HEK293T (cell line): Measurements from ENCODE around the gene TRAF3.
"Not testable (repeated sequence)": the region's sequence is repeated elsewhere in the genome, so short reads cannot be mapped to it uniquely, and the experiment has no call there.

Source experiments
- CTCF ChIA-PET: fragments of 350-600 bp; formaldehyde crosslinking; extraction: SDS; loops from one replicate; lab custom pipeline; 2021; ENCODE audit warnings: antibody characterized with exemption, inconsistent platforms; lab: Yijun Ruan, JAX
- POLR2A ChIA-PET: fragments of 350-600 bp; formaldehyde crosslinking; extraction: SDS; loops from one replicate; lab custom pipeline; 2020; ENCODE audit warnings: antibody characterized with exemption, inconsistent platforms; lab: Yijun Ruan, JAX
- DNase-seq: peaks from one replicate; pipeline ENCODE4 v3.0.0; 2012; ENCODE audit warnings: mixed read lengths; ENCODE audit errors: extremely low spot score
- ARNT ChIP-seq: fragments of 450-650 bp; IDR thresholded peaks from 2 replicates; pipeline ENCODE4 v1.6.1; 2017; ENCODE audit warnings: mild to moderate bottlenecking
- BHLHE40 ChIP-seq: fragments of 450-650 bp; IDR thresholded peaks from 2 replicates; pipeline ENCODE4 v1.6.1; 2016; ENCODE audit warnings: mild to moderate bottlenecking, moderate library complexity, borderline replicate concordance
- CTBP1 ChIP-seq: fragments of 450-650 bp; IDR thresholded peaks from 2 replicates; pipeline ENCODE4 v1.6.1; 2016; ENCODE audit warnings: borderline replicate concordance
- ELF4 ChIP-seq: fragments of 450-650 bp; IDR thresholded peaks from 2 replicates; pipeline ENCODE4 v1.6.1; 2017; ENCODE audit warnings: antibody characterized with exemption
- FOXA1 ChIP-seq: fragments of 450-650 bp; IDR thresholded peaks from 2 replicates; pipeline ENCODE4 v1.6.1; 2016; ENCODE audit warnings: mild to moderate bottlenecking
- FOXK2 ChIP-seq: fragments of 450-650 bp; IDR thresholded peaks from 2 replicates; pipeline ENCODE4 v1.6.1; 2016; ENCODE audit warnings: mild to moderate bottlenecking
- FOXM1 ChIP-seq: fragments of 450-650 bp; IDR thresholded peaks from 2 replicates; pipeline ENCODE4 v1.6.1; 2017; ENCODE audit warnings: mild to moderate bottlenecking, borderline replicate concordance
- HDGF ChIP-seq: fragments of 450-650 bp; IDR thresholded peaks from 2 replicates; pipeline ENCODE4 v1.6.1; 2017; ENCODE audit warnings: antibody characterized with exemption, borderline replicate concordance
- L3MBTL2 ChIP-seq: fragments of 450-650 bp; conservative IDR thresholded peaks from 2 replicates; pipeline ENCODE4 v1.6.1; 2016; ENCODE audit warnings: mild to moderate bottlenecking
- LEF1 ChIP-seq: fragments of 450-650 bp; IDR thresholded peaks from 2 replicates; pipeline ENCODE4 v1.6.1; 2017; ENCODE audit warnings: mild to moderate bottlenecking, borderline replicate concordance
- NFRKB ChIP-seq: fragments of 450-650 bp; IDR thresholded peaks from 2 replicates; pipeline ENCODE4 v1.6.1; 2016; ENCODE audit warnings: mild to moderate bottlenecking, moderate library complexity
- PKNOX1 ChIP-seq: fragments of 450-650 bp; IDR thresholded peaks from 2 replicates; pipeline ENCODE4 v1.6.1; 2016
- SP1 ChIP-seq: fragments of 450-650 bp; IDR thresholded peaks from 2 replicates; pipeline ENCODE4 v1.6.1; 2017
- SUZ12 ChIP-seq: fragments of 450-650 bp; IDR thresholded peaks from 2 replicates; pipeline ENCODE4 v1.6.1; 2016; ENCODE audit warnings: mild to moderate bottlenecking
- TARDBP ChIP-seq: fragments of 450-650 bp; IDR thresholded peaks from 2 replicates; pipeline ENCODE4 v1.6.1; 2016
- ZNF384 ChIP-seq: fragments of 450-650 bp; IDR thresholded peaks from 2 replicates; pipeline ENCODE4 v1.6.1; 2016

TRAF3 gene

GRCh38 chr14:102923925-102924486 is 146.8 kb downstream of the TRAF3 start:
- POLR2A ChIA-PET: no interaction called here
- TF ChIP-seq FOXK2 (no peak), TARDBP (no peak), CTBP1 (no peak), FOXA1 (no peak), SP1 (no peak), BHLHE40 (no peak), ELF4 (no peak), PKNOX1 (no peak), FOXM1 (no peak), L3MBTL2 (no peak), ARNT (no peak), LEF1 (no peak), SUZ12 (no peak), NFRKB (no peak), HDGF (no peak), ZNF384 (no peak)
- CTCF ChIA-PET: interaction anchor here (1.9 to 2.0 kb wide), 2 partner anchors 11 to 230 kb away, joined by 6 to 7 read pairs; no protein-coding TSS in a partner anchor
- no peak for DNase-seq

GRCh38 chr14:102924632-102925588 is 147.7 kb downstream of the TRAF3 start:
- no peak for DNase-seq
- POLR2A ChIA-PET: no interaction called here
- CTCF ChIA-PET: interaction anchor here (1.9 to 2.0 kb wide), 2 partner anchors 10 to 231 kb away, joined by 6 to 7 read pairs; no protein-coding TSS in a partner anchor
- no peak for TF ChIP-seq FOXA1
- TF ChIP-seq FOXK2: no peak
- TF ChIP-seq ARNT: no peak
- no peak for TF ChIP-seq CTBP1
- TF ChIP-seq ZNF384: no peak
- TF ChIP-seq TARDBP: no peak
- TF ChIP-seq HDGF: no peak
- TF ChIP-seq PKNOX1: no peak
- no peak for TF ChIP-seq FOXM1
- no peak for TF ChIP-seq NFRKB
- TF ChIP-seq SP1: no peak
- TF ChIP-seq LEF1: no peak
- no peak for TF ChIP-seq ELF4
- no peak for TF ChIP-seq BHLHE40
- TF ChIP-seq L3MBTL2: no peak
- no peak for TF ChIP-seq SUZ12

GRCh38 chr14:102925646-102926045 is 148.4 kb downstream of the TRAF3 start:
- TF ChIP-seq FOXM1: no peak
- no peak for TF ChIP-seq L3MBTL2
- ChIA-PET POLR2A (no interaction called here), CTCF (interaction anchor here (1.9 to 2.0 kb wide), 2 partner anchors 9 to 231 kb away, joined by 6 to 7 read pairs; no protein-coding TSS in a partner anchor)
- no peak for DNase-seq

GRCh38 chr14:102926104-102926503 is 148.9 kb downstream of the TRAF3 start:
- POLR2A ChIA-PET: no interaction called here

GRCh38 chr14:102926840-102927239 is 149.6 kb downstream of the TRAF3 start:
- CTCF ChIA-PET, POLR2A ChIA-PET, DNase-seq: not testable (repeated sequence)

More at GRCh38 chr14:102926104-102926503, 148.9 kb downstream of the TRAF3 start:
- DNase-seq: no peak
- CTCF ChIA-PET: no interaction called here
- TF ChIP-seq L3MBTL2: no peak
- no peak for TF ChIP-seq HDGF
- no peak for TF ChIP-seq PKNOX1
- TF ChIP-seq FOXK2: no peak
- no peak for TF ChIP-seq TARDBP
- no peak for TF ChIP-seq SP1
- TF ChIP-seq SUZ12: no peak
- TF ChIP-seq ZNF384: no peak
- TF ChIP-seq FOXM1: no peak
- TF ChIP-seq FOXA1: no peak
- TF ChIP-seq ARNT: no peak
- no peak for TF ChIP-seq CTBP1

GRCh38 chr14:102927346-102927877 is 150.2 kb downstream of the TRAF3 start:
- ChIA-PET POLR2A (no interaction called here), CTCF (no interaction called here)
- DNase-seq: no peak
- TF ChIP-seq PKNOX1 (no peak), TARDBP (no peak), FOXA1 (no peak), ELF4 (no peak), BHLHE40 (no peak), LEF1 (no peak), HDGF (no peak), L3MBTL2 (no peak), NFRKB (no peak), ARNT (no peak), ZNF384 (no peak), CTBP1 (no peak), FOXK2 (no peak), SP1 (no peak), SUZ12 (no peak), FOXM1 (no peak)
